EL (cell line): Measurements from ENCODE around the gene DISP1.

ENCODE experiments used
- DNase-seq: peaks from one replicate; pipeline ENCODE4 v3.0.0-alpha.2; 2016

Gene DISP1, protein sequence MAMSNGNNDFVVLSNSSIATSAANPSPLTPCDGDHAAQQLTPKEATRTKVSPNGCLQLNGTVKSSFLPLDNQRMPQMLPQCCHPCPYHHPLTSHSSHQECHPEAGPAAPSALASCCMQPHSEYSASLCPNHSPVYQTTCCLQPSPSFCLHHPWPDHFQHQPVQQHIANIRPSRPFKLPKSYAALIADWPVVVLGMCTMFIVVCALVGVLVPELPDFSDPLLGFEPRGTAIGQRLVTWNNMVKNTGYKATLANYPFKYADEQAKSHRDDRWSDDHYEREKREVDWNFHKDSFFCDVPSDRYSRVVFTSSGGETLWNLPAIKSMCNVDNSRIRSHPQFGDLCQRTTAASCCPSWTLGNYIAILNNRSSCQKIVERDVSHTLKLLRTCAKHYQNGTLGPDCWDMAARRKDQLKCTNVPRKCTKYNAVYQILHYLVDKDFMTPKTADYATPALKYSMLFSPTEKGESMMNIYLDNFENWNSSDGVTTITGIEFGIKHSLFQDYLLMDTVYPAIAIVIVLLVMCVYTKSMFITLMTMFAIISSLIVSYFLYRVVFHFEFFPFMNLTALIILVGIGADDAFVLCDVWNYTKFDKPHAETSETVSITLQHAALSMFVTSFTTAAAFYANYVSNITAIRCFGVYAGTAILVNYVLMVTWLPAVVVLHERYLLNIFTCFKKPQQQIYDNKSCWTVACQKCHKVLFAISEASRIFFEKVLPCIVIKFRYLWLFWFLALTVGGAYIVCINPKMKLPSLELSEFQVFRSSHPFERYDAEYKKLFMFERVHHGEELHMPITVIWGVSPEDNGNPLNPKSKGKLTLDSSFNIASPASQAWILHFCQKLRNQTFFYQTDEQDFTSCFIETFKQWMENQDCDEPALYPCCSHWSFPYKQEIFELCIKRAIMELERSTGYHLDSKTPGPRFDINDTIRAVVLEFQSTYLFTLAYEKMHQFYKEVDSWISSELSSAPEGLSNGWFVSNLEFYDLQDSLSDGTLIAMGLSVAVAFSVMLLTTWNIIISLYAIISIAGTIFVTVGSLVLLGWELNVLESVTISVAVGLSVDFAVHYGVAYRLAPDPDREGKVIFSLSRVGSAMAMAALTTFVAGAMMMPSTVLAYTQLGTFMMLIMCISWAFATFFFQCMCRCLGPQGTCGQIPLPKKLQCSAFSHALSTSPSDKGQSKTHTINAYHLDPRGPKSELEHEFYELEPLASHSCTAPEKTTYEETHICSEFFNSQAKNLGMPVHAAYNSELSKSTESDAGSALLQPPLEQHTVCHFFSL (N-terminal part only)

DNA sequence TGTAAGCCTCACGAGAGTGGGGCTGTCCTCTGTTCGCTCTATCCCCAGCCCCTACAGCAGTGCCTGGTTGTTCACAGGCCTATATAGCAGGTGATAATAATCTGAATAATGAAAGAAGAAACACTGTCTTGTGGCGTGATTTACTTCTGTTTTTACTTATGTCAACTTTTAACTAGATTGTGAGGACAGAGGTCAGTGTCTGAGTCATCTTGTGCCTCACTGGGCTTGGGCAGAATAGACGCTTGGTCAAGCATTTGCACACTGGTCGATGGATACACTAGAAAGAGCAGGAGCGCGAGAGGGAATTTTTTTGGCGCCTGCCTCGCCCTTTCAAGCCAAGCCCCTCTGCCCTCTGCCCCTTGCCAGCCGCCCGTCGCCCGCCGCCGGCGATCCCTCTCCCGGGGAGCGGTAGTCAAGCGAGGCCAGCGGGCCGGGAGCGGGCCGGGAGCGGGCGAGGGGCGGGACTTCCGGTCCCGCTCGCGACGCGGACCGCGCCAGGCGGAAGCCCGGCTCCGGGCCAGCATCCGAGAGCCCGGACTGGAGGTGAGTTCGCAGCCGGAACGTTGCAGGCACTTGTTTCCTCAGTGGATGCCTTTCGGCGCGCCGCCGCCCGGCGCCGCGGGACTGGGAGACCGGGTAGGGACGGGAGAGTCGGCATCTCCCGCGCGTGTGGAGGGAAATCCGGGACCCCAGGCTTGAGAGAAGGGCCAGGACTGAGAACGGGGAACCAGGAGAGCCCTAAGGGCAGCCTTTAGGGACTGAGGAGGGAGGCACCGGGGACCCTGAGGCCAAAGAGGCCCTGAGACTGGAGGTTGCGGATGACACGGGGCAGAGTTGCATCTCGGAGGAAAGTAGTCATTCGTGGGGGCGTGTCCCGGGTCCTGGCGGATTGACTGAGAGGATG lies at the start of gene DISP1:
TSS of gene DISP1 (plus strand) at position 504 of the 904 bp plus-strand sequence. CDS start 127,785 bp downstream, outside the sequence.
- peak; percentile 81 for DNase-seq

DNA sequence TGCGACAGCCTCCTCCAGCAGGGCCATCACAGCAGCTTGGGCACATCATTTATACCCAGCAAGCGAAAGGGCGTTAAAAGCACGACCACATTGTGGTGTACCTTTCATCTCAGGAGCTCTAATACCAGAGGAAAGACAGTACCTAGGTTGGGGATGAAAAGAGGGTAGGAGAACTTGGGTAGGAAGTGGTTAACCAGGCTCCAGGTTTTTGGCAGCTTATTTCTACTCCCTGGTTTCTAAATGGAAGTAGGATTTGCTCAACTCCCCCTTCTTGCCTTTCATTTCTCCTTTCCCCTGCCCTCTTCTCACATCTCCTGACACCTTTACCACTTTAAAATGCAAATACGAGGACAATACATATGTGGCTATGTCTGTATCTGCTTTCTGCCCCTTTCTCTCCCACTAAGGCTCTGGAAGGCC lies 47.7 kb upstream of the DISP1 start:
- no peak for DNase-seq

DNA sequence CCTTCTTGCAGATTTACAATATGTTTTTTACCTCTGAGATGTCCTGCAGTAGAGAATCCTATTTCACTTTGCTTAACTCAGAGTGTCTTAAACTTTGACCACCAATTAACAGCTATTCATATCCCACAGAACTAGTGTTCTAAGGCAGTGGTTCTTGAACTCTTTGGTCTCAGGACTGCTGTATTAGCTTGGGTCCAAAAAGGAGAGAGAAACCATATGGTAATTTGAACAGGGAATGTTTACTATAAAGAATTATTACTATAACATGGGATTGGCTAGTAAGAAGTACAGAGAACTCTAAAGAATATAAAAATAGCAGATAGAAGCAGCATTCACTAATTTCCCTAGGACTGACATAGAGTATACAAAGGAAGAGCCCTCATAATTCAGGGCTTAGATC lies 46.2 kb upstream of the DISP1 start:
- no peak for DNase-seq

DNA sequence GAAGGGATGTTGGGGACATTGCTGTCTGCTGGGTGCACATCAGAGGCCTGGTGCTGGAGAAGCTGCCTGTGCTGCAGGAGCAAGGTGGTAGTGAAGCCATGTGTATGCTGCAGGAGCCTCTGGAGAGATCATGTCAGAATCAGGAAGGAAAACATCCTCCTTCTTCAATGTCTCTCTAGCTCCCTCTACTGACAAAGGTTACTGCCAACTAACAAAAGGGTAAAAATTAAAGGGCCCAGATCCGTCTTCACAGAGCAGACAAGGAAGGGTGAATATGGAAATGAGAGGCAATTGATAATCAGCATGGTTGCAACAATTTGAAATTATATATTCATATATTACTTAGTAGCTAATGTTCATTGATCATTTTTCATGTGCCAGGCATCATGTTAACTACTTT lies 45.7 kb upstream of the DISP1 start:
- no peak for DNase-seq

DNA sequence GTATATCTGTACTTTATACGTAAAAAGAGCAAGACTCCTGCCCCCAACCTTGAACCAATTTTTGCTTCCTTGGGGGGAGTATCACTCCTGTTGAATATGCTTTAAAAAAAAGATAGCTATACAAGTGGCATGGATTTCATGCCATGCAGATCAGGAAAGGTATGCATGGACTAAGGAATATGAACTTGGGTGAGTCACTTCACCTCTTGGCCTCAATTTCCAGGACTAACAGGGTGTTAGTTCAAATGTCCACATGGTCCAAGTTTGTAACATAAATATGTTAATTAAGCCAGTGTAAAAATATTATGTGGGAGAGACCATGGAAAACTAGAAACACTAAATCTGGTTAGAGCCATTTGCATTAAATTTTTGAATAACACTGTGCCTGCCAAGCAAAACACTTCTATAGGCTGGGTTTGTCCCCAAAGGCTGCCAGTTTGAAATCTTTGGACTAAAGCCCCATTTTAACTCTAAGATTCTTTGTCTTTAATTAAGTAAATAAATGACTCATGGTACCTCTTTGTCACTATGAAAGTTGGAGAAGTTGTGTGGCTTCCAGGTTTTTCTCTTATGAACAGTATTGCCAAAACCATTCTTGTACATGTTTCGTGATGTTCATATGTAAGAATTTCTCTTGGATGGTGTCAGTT lies 44.7 kb upstream of the DISP1 start:
- no peak for DNase-seq

DNA sequence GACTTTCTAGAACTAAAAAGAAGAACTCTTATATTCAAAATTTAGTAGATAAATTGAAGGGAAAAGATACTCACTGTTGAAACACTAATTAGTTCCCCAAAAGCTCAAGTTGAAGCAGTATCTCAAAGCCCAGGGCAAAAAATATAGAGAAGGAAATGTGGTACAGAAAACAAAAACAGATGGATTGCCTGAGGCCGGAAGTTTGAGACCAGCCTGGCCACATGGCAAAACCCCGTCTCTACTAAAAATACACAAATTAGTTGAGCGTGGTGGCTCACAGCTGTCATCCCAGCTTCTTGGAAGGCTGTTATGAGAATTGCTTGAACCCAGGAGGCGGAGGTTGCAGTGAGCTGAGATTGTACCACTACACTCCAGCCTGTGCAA lies 41.9 kb upstream of the DISP1 start:
- no peak for DNase-seq

DNA sequence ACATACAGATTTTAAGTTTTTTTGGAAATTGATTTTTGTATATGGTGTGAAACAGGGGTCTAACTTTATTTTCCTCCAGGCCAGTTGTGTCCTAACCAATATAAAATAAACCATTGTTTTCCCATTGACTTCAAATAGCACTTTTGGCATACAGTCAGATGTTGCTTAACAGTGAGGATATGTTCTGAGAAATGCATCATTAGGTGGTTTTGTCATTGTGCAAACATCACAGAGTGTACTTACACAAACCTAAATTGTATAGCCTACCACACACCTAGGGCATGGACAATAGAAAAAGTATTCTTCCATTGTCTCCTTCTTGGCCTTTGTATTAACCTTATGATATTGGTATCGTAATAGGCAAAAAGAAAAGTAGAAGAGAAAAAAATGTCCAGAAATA lies 37.4 kb upstream of the DISP1 start:
- no peak for DNase-seq

DNA sequence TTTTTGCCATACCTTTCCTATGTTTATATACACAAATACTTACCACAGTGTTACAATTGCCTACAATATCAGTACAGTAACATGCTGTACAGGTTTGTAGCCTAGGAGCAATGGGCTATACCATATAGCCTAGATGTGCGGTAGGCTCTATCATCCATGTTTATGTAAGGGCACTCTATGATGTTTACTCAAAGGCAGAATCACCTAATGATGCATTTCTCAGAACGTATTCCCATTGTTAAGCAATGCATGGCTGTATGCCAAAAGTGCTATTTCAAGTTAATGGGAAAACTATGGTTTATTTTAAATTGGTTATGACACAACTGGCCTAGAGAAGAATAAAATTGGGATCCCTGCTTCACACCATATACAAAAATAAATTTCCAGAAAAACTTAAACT lies 36.9 kb upstream of the DISP1 start:
- DNase-seq = no peak

DNA sequence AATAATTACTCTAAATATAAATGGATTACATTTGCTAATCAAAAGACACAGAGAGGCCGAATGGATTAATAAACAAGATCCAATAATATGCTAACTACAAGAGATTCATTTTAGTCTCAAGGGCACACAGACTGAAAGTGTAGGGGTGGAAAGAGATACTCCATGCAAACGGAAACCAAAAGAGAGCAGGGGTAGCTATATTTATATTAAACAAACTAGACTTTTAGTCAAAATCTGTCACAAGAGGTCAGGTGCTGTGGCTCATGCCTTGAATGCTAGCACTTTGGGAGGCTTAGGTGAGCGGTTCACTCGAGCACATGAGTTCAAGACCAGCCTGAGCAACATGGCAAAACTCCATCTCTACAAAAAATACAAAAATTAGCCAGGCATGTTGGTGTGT lies 33.6 kb upstream of the DISP1 start:
- DNase-seq = no peak

DNA sequence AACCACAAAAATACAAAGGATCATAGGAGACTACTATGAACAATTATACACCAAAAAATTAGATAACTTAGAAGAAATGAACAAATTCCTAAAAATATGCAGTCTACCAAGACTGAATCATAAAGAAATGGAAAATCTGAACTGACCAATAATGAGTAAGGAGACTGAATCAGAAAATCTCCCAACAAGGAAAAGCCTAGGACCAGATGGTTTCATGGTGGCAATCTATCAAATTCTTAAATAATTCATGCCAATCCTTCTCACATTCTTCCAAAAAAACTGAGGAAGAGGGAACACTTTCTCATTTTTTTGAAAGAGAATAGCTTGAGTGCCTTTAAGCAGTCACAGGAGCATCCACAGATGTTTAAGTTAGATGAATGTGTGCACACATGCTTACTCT lies 31.8 kb upstream of the DISP1 start:
- DNase-seq = no peak

DNA sequence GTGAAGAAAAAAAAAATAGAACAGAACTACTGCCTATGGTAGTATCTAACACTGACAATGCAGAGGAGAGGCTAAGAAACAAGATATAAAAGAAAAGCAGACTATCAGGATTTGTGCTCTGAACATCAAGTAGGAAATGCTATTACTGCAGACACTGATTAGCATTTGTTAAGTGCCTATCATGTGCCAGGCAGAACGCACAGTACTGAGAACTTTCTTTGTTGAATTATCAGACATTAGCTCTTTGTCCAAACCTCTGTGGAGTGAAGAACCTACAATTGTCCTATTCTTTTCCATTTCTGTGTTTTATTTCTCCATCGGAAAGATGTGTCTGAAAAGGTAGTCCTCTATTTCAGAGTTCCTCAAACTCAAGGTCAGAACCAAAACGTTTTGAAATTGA lies 30.5 kb upstream of the DISP1 start:
- no peak for DNase-seq

DNA sequence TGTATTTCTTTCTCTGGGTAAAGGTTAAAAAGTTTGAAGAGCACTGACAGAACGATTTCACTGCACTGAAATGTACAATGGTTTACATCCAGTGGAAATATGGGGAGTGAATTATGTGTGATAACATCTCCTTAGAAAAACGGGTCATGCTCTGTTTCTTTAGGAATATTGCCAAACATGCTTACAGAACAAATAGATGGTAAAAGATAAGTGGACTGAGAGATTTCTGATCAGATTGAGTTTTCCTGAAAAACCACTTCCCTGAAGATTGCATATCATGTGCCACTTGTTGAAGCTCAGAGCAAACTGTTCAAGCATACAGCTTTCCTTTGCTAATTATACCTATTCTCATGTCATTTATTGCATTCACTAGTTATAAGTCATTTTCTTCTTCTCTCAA lies 29.9 kb upstream of the DISP1 start:
- DNase-seq = no peak

DNA sequence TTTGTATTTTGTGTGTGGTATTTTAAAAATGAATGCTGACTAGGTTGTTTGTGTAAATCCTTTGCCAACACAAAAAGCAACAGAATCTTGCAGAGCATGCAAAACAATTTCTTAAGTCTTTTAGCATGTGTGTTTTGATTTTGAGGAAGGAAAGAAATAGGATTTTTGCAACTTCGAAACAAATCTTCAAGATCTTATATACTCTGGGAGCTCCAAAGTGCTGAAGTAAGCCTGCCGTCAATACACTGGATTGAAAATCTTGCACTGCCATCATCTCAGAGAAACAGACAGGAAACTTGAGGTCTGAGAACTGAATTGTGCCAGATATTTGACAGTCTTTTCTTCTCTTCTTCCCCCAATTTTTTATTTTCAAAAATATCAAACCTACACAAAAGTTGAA lies 29.3 kb upstream of the DISP1 start:
- no peak for DNase-seq

DNA sequence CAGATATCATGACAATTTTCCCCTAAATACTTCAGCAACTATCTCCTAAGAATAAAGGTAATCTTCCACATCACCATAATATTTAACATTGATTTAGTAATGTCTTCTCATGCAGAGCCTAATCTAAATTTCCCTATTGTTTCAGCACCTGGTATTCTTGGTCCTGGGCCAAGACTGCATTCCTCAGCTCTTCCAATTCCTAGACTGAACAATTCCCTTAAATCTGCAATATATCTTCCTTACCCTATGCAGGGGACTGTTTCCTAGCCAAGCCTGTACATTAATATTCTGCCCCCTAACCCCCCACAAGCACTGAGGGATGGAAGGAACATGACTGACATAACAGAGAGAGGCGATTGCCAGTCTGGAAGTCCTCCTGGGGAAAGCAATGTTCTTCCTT lies 28.7 kb upstream of the DISP1 start:
- DNase-seq = no peak

DNA sequence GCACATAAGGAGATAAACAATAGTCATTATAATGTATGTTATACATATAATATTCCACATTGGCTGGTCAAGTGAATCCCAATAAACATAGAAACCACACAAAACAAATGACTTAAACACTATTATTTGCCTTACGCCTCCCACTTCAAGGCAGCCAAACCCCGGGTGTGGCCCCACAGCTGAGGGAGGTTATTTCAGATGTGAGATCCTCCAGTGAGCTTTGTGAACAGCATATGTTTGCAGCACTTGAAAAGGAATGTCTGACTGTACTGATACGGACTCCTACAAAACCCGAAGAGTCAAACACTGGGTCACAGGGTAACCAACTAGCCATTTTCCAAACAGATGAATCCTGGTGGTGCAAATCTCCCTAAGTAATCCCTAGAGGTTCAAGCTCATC lies 27.1 kb upstream of the DISP1 start:
- no peak for DNase-seq

DNA sequence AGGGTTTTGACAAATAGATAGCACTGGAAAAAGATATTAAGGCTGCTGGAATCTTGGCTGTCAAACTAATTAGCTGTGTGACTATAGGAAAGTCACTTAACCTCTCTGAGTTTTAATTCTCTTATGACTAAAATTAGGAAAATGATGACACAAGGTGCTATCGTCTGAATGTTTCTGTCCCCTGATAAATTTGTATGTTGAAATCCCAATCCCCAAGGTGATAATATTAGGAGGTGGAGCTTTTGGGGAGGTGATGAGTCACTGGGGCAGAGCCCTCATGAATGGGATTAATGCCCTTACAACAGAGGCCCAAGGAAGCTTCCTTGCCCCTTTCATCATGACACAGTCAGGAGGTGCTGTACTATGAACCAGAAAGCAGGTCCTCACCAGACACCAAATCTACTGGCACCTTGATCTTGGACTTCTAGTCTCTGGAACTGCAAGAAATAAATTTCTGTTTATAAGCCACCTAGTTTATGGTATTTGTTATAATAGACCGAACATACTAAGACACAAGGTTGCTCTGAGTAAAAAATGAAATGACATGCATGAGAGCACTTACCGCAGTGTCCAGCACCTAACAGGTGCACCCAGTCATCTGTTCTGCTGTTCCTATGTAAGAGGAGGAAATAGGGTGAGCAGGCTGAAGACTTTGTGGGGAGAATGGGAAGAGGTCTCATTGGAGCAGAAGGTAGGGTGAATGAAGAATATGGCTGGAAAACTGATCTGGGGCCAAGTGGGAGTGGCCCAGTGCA lies 26.3 kb upstream of the DISP1 start:
- no peak for DNase-seq

DNA sequence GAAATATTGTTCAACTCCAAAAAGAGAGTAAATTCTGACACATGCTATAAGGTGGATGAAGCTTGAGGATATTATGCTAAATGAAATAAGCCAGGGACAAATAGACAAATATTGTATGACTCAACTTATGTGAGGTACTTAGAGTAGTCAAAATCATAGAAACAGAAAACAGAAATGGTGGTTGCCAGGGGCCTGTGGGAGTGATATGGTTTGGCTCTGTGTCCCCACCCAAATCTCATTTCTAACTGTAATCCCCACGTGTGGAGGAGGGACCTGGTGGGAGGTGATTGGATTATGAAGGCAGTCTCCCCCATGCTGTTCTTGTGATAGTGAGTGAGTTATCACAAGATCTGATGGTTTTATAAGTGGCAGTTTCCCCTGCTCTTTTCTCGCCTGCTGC lies 24.7 kb upstream of the DISP1 start:
- DNase-seq = no peak

DNA sequence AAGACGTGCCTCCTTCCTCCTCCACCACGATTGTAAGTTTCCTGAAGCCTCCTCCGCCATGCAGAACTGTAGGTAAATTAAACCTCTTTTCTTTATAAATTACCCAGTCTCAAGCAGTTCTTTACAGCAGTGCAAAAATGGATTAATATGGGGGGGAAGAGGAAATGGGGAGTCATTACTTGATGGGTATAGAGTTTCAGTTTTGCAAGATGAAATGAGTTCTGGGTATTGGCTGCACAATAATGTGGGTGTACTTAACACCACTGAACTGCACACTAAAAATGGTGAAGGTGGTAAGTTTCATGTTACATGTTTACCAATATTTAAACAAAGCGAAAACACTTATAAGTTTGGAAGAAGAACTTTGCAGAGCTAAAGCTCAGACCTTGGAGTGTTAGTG lies 24.3 kb upstream of the DISP1 start:
- no peak for DNase-seq

DNA sequence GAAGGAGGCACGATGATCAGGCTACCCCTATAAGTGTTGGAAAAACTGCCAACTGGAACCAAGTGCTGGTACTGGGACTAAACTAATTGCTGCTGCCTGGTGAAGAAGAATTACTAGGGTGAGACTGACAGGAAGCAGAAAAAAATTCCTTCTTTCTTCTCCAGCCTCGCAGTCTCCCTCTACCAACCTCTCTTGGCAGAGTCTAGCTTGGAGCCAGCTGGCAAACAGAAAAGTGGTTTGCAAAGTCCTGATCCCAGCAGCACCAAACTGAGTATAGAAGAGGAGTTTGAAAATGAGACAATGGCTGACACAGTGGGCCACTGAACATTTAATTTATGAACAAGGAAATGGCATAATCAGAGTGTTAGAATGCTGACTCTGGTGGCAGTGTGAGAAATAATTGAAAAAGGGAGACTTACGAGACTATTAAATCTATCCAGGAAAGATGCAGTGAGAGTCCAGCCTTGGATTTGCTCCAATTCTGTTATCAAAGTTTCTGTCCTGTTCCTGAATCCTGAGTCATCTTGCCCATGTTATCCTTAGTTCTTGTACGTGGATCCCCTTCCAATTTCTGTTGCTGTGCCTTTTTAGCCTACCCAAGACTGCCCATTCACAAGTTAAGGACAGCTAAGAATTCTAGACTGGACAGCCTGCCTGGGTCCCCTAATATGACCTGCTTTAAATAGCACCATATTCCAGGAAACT lies 23.7 kb upstream of the DISP1 start:
- no peak for DNase-seq

DNA sequence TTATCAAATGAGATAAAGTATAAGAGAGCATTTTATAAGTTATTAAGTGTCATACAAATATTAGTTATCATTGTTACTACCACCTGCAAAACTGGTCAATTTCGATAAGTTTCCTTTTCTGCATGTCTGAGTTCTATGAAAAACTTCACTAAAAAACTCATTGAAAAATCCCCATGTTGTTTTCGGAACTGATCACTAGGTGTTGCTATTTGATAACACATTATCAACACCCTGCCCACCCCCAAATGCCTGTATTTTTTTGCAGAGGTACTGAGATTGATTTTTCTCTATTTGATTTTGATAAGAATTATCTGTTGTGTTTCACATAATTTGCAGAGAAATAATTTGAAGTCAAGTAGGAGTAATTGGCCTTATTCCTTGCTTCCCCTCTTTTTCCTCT lies 22.1 kb upstream of the DISP1 start:
- peak; percentile 28 for DNase-seq
